SK-N-SH treated with all-trans-retinoic acid at 6 μM for 48 hours (cell line): ENCODE data around the gene LRRC8C.

Experiments used
- ATAC-seq: fragments of 200-7000 bp; cut with Tn5 transposase; 3 replicates; pipeline ENCODE4 v1.9.1; 2020; ENCODE audit warnings: mild to moderate bottlenecking, moderate library complexity
- ARNTL ChIP-seq: fragments of 450-650 bp; formaldehyde crosslinking; IDR thresholded peaks from 2 replicates; pipeline ENCODE4 v1.5.0; 2020; ENCODE audit warnings: low read depth, mild to moderate bottlenecking, moderate library complexity, borderline replicate concordance
- CREB5 ChIP-seq: fragments of 250-450 bp; sonication (Bioruptor Pico); IDR thresholded peaks from 2 replicates; pipeline ENCODE4 v1.5.1; 2020; ENCODE audit warnings: low read depth, mild to moderate bottlenecking, moderate library complexity
- CSRNP3 ChIP-seq: fragments of 250-450 bp; sonication (Bioruptor Pico); IDR thresholded peaks from 2 replicates; pipeline ENCODE4 v1.5.1; 2021; ENCODE audit warnings: mild to moderate bottlenecking, moderate library complexity
- ESRRG ChIP-seq: fragments of 250-450 bp; sonication (Bioruptor Pico); IDR thresholded peaks from 2 replicates; pipeline ENCODE4 v1.6.1; 2021; ENCODE audit warnings: mild to moderate bottlenecking
- GLIS3 ChIP-seq: fragments of 250-450 bp; sonication (Bioruptor Pico); IDR thresholded peaks from 2 replicates; pipeline ENCODE4 v1.5.0; 2020; ENCODE audit warnings: mild to moderate bottlenecking, moderate library complexity
- ISL1 ChIP-seq: fragments of 250-450 bp; sonication (Bioruptor Pico); IDR thresholded peaks from 2 replicates; pipeline ENCODE4 v2.1.2; 2022; ENCODE audit warnings: mild to moderate bottlenecking, moderate library complexity
- OSR1 ChIP-seq: fragments of 250-450 bp; sonication (Bioruptor Pico); IDR thresholded peaks from 2 replicates; pipeline ENCODE4 v1.8.0; 2022; ENCODE audit warnings: moderate library complexity, mild to moderate bottlenecking, inconsistent platforms
- PATZ1 ChIP-seq: fragments of 250-450 bp; sonication (Bioruptor Pico); IDR thresholded peaks from 2 replicates; pipeline ENCODE4 v1.8.0; 2020; ENCODE audit warnings: mild to moderate bottlenecking, moderate library complexity, borderline replicate concordance
- POU6F1 ChIP-seq: fragments of 250-450 bp; sonication (Bioruptor Pico); IDR thresholded peaks from 2 replicates; pipeline ENCODE4 v1.8.0; 2021; ENCODE audit warnings: low read depth, mild to moderate bottlenecking, moderate library complexity, borderline replicate concordance
- PPARA ChIP-seq: fragments of 250-450 bp; sonication (Bioruptor Pico); IDR thresholded peaks from 2 replicates; pipeline ENCODE4 v1.5.0; 2020; ENCODE audit warnings: mild to moderate bottlenecking, borderline replicate concordance
- TCF4 ChIP-seq: fragments of 250-450 bp; sonication (Bioruptor Pico); IDR thresholded peaks from 2 replicates; pipeline ENCODE4 v1.8.0; 2021; ENCODE audit warnings: mild to moderate bottlenecking, moderate library complexity, borderline replicate concordance
- ZC3H10 ChIP-seq: fragments of 250-450 bp; sonication (Bioruptor Pico); IDR thresholded peaks from 2 replicates; pipeline ENCODE4 v1.5.1; 2021; ENCODE audit warnings: mild to moderate bottlenecking, moderate library complexity
- ZFP3 ChIP-seq: fragments of 250-450 bp; sonication (Bioruptor Pico); IDR thresholded peaks from 2 replicates; pipeline ENCODE4 v1.5.0; 2020; ENCODE audit warnings: mild to moderate bottlenecking, moderate library complexity
- ZFP30 ChIP-seq: fragments of 450-650 bp; formaldehyde crosslinking; IDR thresholded peaks from 2 replicates; pipeline ENCODE4 v1.5.0; 2022; ENCODE audit warnings: mild to moderate bottlenecking, moderate library complexity
- ZNF70 ChIP-seq: fragments of 450-650 bp; formaldehyde crosslinking; IDR thresholded peaks from 2 replicates; pipeline ENCODE4 v1.5.0; 2020; ENCODE audit warnings: mild to moderate bottlenecking, moderate library complexity
- ZNF8 ChIP-seq: fragments of 450-650 bp; formaldehyde crosslinking; IDR thresholded peaks from 2 replicates; pipeline ENCODE4 v1.5.0; 2020; ENCODE audit warnings: mild to moderate bottlenecking, moderate library complexity

LRRC8C gene

GRCh38 chr1:89686520-89686919 lies 53.6 kb downstream of the LRRC8C start (continued):
- TF ChIP-seq POU6F1 (no peak), TCF4 (CRISPR knock-in tag) (no peak), CREB5 (no peak), ESRRG (CRISPR knock-in tag) (no peak), ZNF70 (CRISPR knock-in tag) (no peak), ARNTL (CRISPR knock-in tag) (no peak), ZC3H10 (CRISPR knock-in tag) (no peak), CSRNP3 (CRISPR knock-in tag) (no peak)

DNA sequence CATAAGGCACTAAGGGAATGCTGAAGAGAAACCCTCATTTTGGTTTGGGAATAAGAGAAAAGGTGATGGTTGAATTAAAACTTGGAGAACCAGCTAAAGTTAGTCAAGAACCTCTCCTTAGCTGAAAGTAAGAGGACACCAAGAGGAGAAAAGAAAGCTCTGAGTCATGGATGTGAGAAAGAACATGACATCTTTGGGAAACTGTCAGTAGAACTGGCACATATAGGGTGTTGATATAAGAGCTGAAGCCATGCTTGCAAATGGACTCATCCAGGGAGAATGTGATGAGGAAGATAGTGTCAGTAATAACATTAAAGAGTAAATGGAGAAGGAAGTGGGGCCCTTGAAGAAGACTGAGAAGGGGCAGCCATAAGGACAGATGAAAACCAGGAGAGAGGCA lies 54.3 kb downstream of the LRRC8C start:
- no peak for ATAC-seq
- TF ChIP-seq PATZ1, result no peak
- TF ChIP-seq ZFP3 (CRISPR knock-in tag), result no peak
- no peak for TF ChIP-seq CREB5
- TF ChIP-seq ZFP30 (CRISPR knock-in tag), result no peak
- no peak for TF ChIP-seq ARNTL (CRISPR knock-in tag)
- no peak for TF ChIP-seq POU6F1
- no peak for TF ChIP-seq PPARA (CRISPR knock-in tag)
- TF ChIP-seq OSR1, result no peak
- TF ChIP-seq ISL1 (CRISPR knock-in tag), result no peak
- TF ChIP-seq GLIS3 (CRISPR knock-in tag), result no peak
- TF ChIP-seq ZNF8 (CRISPR knock-in tag), result no peak

DNA sequence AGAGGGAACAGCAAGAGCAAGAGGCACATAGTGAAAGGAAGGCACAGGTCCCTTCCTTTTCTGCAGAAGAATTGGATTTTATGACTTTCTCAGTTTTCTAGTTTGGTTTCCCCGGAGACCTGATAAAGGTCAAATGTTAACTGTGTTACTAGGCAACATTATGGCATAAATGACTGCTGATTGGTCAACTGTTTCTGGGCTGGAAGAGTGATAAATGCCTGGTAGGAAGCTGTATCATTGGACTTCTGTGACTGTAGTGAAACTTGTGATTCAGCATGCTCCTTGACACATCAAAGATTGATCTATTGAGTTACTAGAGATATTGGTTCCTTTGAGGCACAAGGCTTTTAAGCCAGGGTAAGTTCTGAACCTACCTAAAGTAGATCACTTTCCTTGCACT lies 55.7 kb downstream of the LRRC8C start:
- TF ChIP-seq TCF4 (CRISPR knock-in tag) (no peak), CREB5 (no peak), ARNTL (CRISPR knock-in tag) (no peak)
- ATAC-seq, result no peak

- no peak for ATAC-seq
Measured at GRCh38 chr1:89689234-89689633, 56.3 kb downstream of the LRRC8C start.

More at GRCh38 chr1:89689234-89689633, 56.3 kb downstream of the LRRC8C start:
- TF ChIP-seq TCF4 (CRISPR knock-in tag), result no peak
